Prostate gland (tissue), 2 donors: Measurements from ENCODE around the gene CRKL. TPM values are rescaled to one million over a fixed set of nuclear protein-coding genes. Genes with fewer than 3 reads are reported as not detected.

Experiments used
- DNase-seq: peaks from one replicate; pipeline ENCODE4 v3.0.0-alpha.2; 2019; ENCODE audit warnings: low spot score
- H3K27ac ChIP-seq, 2 donors: fragments of 200-600 bp; sonication (generic); 2 replicates each; pipeline ENCODE4 v1.5.1; 2017 to 2019
- H3K27me3 ChIP-seq: fragments of 200-600 bp; sonication (generic); replicated peaks from 2 replicates; pipeline ENCODE4 v1.5.1; 2019; ENCODE audit not compliant: insufficient read depth
- H3K36me3 ChIP-seq, 2 donors: fragments of 200-600 bp; sonication (generic); 1 replicate in 1 of 2; 2 replicates in 1 of 2; pipeline versions ENCODE4 v1.5.1 to v1.8.1; 2017 to 2019
- H3K4me1 ChIP-seq: fragments of 200-600 bp; sonication (generic); replicated peaks from 2 replicates; pipeline ENCODE4 v1.5.1; 2019
- H3K4me3 ChIP-seq, 2 donors: fragments of 200-600 bp; sonication (generic); 2 replicates each; pipeline ENCODE4 v1.5.1; 2017 to 2019
- H3K9me3 ChIP-seq: fragments of 200-600 bp; sonication (generic); 2 replicates; pipeline ENCODE4 v1.5.1; 2017
- CTCF ChIP-seq, 4 experiments: fragments of 200-600 bp in 2 of 4; fragments of 450-650 bp in 2 of 4; sonication (generic) in 2 of 4; IDR thresholded peaks; 1 replicate in 3 of 4; 2 replicates in 1 of 4; pipeline ENCODE4 v1.5.1; 2016 to 2019; ENCODE audit warnings: antibody characterized with exemption in 4 of 4, mild to moderate bottlenecking in 2 of 4, moderate library complexity in 2 of 4
- POLR2A ChIP-seq: fragments of 450-650 bp; IDR thresholded peaks from one replicate; pipeline ENCODE4 v1.6.1; 2016; ENCODE audit warnings: antibody characterized with exemption, mild to moderate bottlenecking
- POLR2AphosphoS5 ChIP-seq: sonication (generic); formaldehyde crosslinking; IDR thresholded peaks from one replicate; pipeline ENCODE4 v1.6.1; 2017; ENCODE audit warnings: antibody characterized with exemption
- WGBS: methylation state at CpG from one replicate; pipeline ENCODE4 v1.1.5; 2018; 5-methylcytosine and 5-hydroxymethylcytosine counted together
- intact Hi-C: fragments of 100-400 bp; cut with DNase I; formaldehyde crosslinking; loops from one replicate; pipeline ENCODE4 v1.14.2; 2022
- total RNA-seq, 2 donors: library from RNA; depleted of rRNA; stranded (reverse); fragments of >200 nt; gene quantifications; one replicate each; pipeline ENCODE4 v1.1.0, GENCODE V29; 2016

CRKL gene
- total RNA-seq, 2 donors from 2014 or later: 41.6 to 72.0 TPM

GRCh38 chr22:20977516-20978170 is 60.4 kb downstream of the CRKL start:
- Histone ChIP-seq H3K9me3 (no peaks in the 10 kb centered on the region), H3K4me1 (peaks cover 8% of the 10 kb centered on the region), H3K27ac (no peak overlapping the region), H3K27me3 (no peaks in the 10 kb centered on the region), H3K36me3 (no peaks in the 10 kb centered on the region), H3K4me3 (no peak overlapping the region)
- intact Hi-C loops: no loop called here
- WGBS: 77% methylated on average over 15 of the region's 17 CpGs
- TF ChIP-seq POLR2AphosphoS5 (no peak), POLR2A (no peak), CTCF (IDR thresholded peaks at IDR 0.05) (no peak)
- DNase-seq: no peak

GRCh38 chr22:20978419-20978818 is 61.2 kb downstream of the CRKL start:
- no peak overlapping the region for H3K27ac ChIP-seq
- H3K9me3 ChIP-seq: no peaks in the 10 kb centered on the region
- no peaks in the 10 kb centered on the region for H3K27me3 ChIP-seq
- peaks cover 13% of the 10 kb centered on the region for H3K4me1 ChIP-seq
- no peaks in the 10 kb centered on the region for H3K36me3 ChIP-seq
- no peak for DNase-seq
- H3K4me3 ChIP-seq: no peak overlapping the region
- 80% methylated on average over 2 of the region's 2 CpGs for WGBS
- TF ChIP-seq CTCF (IDR thresholded peaks at IDR 0.05) (no peak), POLR2A (no peak), POLR2AphosphoS5 (no peak)
- intact Hi-C loops: no loop called here

GRCh38 chr22:20979243-20979809 is 62.1 kb downstream of the CRKL start:
- DNase-seq: peak; percentile 74
- intact Hi-C loops: no loop called here
- TF ChIP-seq CTCF (IDR thresholded peaks at IDR 0.05) (no peak), POLR2A (no peak), POLR2AphosphoS5 (peak; percentile 60)
- no peaks in the 10 kb centered on the region for H3K27me3 ChIP-seq
- H3K4me3 ChIP-seq: peak overlapping the region in 1 of 2 donors; percentile 11
- H3K9me3 ChIP-seq: no peaks in the 10 kb centered on the region
- peaks cover 13% of the 10 kb centered on the region for H3K4me1 ChIP-seq
- WGBS: 10% methylated on average over 39 of the region's 39 CpGs
- no peak overlapping the region for H3K27ac ChIP-seq
- no peaks in the 10 kb centered on the region for H3K36me3 ChIP-seq

- DNase-seq: no peak
- no peak for TF ChIP-seq POLR2A
- TF ChIP-seq CTCF (IDR thresholded peaks at IDR 0.05): no peak
- TF ChIP-seq POLR2AphosphoS5: no peak
- H3K27ac ChIP-seq: no peak overlapping the region
- peak overlapping the region in 1 of 2 donors; percentile 11 for H3K4me3 ChIP-seq
- intact Hi-C loops: loop anchor here (2.0 kb wide), 1 partner anchor 63 kb away; the partner anchor contains the start of gene CRKL
- peaks cover 13% of the 10 kb centered on the region for H3K4me1 ChIP-seq
- H3K9me3 ChIP-seq: no peaks in the 10 kb centered on the region
- 35% methylated on average over 13 of the region's 13 CpGs for WGBS
- no peaks in the 10 kb centered on the region for H3K27me3 ChIP-seq
- no peaks in the 10 kb centered on the region for H3K36me3 ChIP-seq
Measured at GRCh38 chr22:20979940-20980453, 62.8 kb downstream of the CRKL start.
